Fibroblast of lung (primary cell): ENCODE measurements around the gene NUP58. TPM values are rescaled to one million over a fixed set of nuclear protein-coding genes. Genes with fewer than 3 reads are reported as not detected.

Experiments
- DNase-seq, 2 donors: peaks; one replicate each; pipeline versions ENCODE4 v3.0.0 to v3.0.0-alpha.2; 2010; ENCODE audit warnings: low read depth in 2 of 2
- H2AFZ ChIP-seq: 2 replicates; pipeline ENCODE4 v1.5.1; 2012; ENCODE audit warnings: low read length, control low read depth, inconsistent platforms
- H3K27ac ChIP-seq: 2 replicates; pipeline ENCODE4 v1.5.1; 2011; ENCODE audit warnings: low read length, control low read depth; ENCODE audit not compliant: insufficient read depth
- H3K27me3 ChIP-seq: 2 replicates; pipeline ENCODE4 v1.5.1; 2011; ENCODE audit warnings: mild to moderate bottlenecking, low read length; ENCODE audit not compliant: control insufficient read depth, insufficient read depth
- H3K36me3 ChIP-seq: 2 replicates; pipeline ENCODE4 v1.5.1; 2011; ENCODE audit warnings: low read length; ENCODE audit not compliant: control insufficient read depth, insufficient read depth
- H3K4me1 ChIP-seq: 2 replicates; pipeline ENCODE4 v1.5.1; 2011; ENCODE audit warnings: low read length; ENCODE audit not compliant: control insufficient read depth, insufficient read depth; ENCODE audit errors: extremely low read depth
- H3K4me2 ChIP-seq: 2 replicates; pipeline ENCODE4 v1.5.1; 2011; ENCODE audit warnings: low read length, control low read depth; ENCODE audit not compliant: insufficient read depth; ENCODE audit errors: extremely low read depth
- H3K4me3 ChIP-seq, 4 experiments: fragments of 200-600 bp in 1 of 4; sonication (generic) in 1 of 4; replicated peaks in 1 of 4; 2 replicates each; pipeline ENCODE4 v1.5.1; 2011 to 2016; ENCODE audit warnings: low read length in 4 of 4, low read depth in 3 of 4, mild to moderate bottlenecking in 3 of 4, control low read depth in 2 of 4, inconsistent platforms in 1 of 4, mixed read lengths in 1 of 4; ENCODE audit not compliant: insufficient read depth in 1 of 4; ENCODE audit errors: control extremely low read depth in 1 of 4
- H3K79me2 ChIP-seq: 2 replicates; pipeline ENCODE4 v1.5.1; 2012; ENCODE audit warnings: mild to moderate bottlenecking, low read length, inconsistent platforms; ENCODE audit not compliant: control insufficient read depth, insufficient read depth
- H3K9ac ChIP-seq: 2 replicates; pipeline ENCODE4 v1.5.1; 2011; ENCODE audit warnings: mild to moderate bottlenecking, low read length, control low read depth; ENCODE audit not compliant: insufficient read depth
- H3K9me3 ChIP-seq: 2 replicates; pipeline ENCODE4 v1.5.1; 2012; ENCODE audit warnings: low read depth, low read length; ENCODE audit not compliant: control insufficient read depth, insufficient read depth
- H4K20me1 ChIP-seq: 2 replicates; pipeline ENCODE4 v1.5.1; 2011; ENCODE audit warnings: low read length; ENCODE audit not compliant: control insufficient read depth, insufficient read depth; ENCODE audit errors: extremely low read depth
- EZH2 ChIP-seq: IDR thresholded peaks from 2 replicates; pipeline ENCODE4 v1.5.1; 2012; ENCODE audit warnings: low read length, control low read depth, mild to moderate bottlenecking; ENCODE audit errors: missing control alignments
- polyA plus RNA-seq, 2 donors: library from polyadenylated mRNA; depleted of rRNA in 1 of 2; stranded (reverse) in 1 of 2; unstranded in 1 of 2; fragments of >200 nt; gene quantifications; 2 replicates each; pipeline ENCODE4 v1.2.1, GENCODE V29; 2011 to 2012; ENCODE audit warnings: missing spikeins in 1 of 2
- total RNA-seq: library from RNA; depleted of rRNA; stranded (reverse); fragments of >200 nt; gene quantifications from 2 replicates; pipeline ENCODE4 v1.2.1, GENCODE V29; 2014
- TF ChIP-seq, protein P1 (sequence below), 2 donors: IDR thresholded peaks in 1 of 2; conservative IDR thresholded peaks in 1 of 2; 1 replicate in 1 of 2; 2 replicates in 1 of 2; pipeline ENCODE4 v1.5.1; 2011 to 2012; ENCODE audit warnings: low read length in 2 of 2, control low read depth in 1 of 2, inconsistent platforms in 1 of 2, low read depth in 1 of 2, mild to moderate bottlenecking in 1 of 2

The NUP58 gene
- total and polyA plus RNA-seq, 2 donors (not counting 1 experiment from before 2014, with no cell fraction given) = 39.3 to 57.6 TPM

DNA sequence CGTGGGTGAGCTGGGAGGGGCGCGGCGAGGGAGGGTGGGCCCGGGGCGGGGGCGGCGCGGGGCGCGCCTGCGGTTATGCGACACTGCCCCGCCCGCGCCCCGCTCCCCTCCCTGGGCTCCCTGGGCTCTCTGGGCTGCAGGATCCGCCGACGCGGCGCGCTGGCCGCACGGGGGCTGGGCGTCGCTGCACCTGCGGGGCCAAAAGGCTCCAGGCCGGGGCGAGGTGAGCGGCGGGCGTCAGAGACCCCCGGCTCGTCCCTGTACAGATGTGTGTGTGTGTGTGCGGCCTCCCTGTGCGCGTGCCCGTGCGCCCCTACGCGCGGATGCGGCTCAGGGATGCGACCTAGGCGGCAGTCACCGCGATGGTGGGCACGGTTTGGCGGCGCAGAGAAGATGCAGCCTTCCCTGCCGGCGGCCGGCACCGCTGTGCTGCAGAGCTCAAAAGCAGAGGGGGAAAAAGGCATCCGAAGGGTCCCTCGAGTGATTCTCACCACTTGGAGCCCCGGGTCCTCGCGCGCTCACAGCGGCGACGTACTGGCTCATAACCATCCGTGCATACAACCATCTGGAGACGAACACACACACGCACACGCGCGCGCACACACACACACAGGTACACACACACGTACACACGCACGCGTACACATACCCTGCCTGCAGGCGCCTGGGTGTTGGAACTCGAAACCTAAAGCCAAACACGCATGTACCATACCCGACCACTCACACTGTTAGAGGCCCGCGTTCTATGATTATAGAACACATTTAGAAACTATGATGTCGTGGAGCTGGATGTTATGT is 71.1 kb downstream of the NUP58 start:
- Histone ChIP-seq H3K27me3 (peaks cover 30% of the 10 kb centered on the region), H3K9ac (no peak overlapping the region), H3K9me3 (no peaks in the 10 kb centered on the region), H3K4me3 (peak overlapping the region in 1 of 4 experiments; percentile 34), H2AFZ (no peak overlapping the region), H3K4me1 (no peaks in the 10 kb centered on the region), H3K27ac (no peak overlapping the region), H3K79me2 (no peaks in the 10 kb centered on the region), H3K36me3 (no peaks in the 10 kb centered on the region), H3K4me2 (peak overlapping the region; percentile 51), H4K20me1 (no peaks in the 10 kb centered on the region)
- DNase-seq = no peak
- peak; percentile 66 for TF ChIP-seq EZH2
- TF ChIP-seq, protein P1, sequence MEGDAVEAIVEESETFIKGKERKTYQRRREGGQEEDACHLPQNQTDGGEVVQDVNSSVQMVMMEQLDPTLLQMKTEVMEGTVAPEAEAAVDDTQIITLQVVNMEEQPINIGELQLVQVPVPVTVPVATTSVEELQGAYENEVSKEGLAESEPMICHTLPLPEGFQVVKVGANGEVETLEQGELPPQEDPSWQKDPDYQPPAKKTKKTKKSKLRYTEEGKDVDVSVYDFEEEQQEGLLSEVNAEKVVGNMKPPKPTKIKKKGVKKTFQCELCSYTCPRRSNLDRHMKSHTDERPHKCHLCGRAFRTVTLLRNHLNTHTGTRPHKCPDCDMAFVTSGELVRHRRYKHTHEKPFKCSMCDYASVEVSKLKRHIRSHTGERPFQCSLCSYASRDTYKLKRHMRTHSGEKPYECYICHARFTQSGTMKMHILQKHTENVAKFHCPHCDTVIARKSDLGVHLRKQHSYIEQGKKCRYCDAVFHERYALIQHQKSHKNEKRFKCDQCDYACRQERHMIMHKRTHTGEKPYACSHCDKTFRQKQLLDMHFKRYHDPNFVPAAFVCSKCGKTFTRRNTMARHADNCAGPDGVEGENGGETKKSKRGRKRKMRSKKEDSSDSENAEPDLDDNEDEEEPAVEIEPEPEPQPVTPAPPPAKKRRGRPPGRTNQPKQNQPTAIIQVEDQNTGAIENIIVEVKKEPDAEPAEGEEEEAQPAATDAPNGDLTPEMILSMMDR (conservative IDR thresholded peaks at IDR 0.05 in 1 of 2, IDR thresholded peaks at IDR 0.05 in 1 of 2; ENCODE audit: low read depth in 1 of 2, low read length in 2 of 2) = no peak

DNA sequence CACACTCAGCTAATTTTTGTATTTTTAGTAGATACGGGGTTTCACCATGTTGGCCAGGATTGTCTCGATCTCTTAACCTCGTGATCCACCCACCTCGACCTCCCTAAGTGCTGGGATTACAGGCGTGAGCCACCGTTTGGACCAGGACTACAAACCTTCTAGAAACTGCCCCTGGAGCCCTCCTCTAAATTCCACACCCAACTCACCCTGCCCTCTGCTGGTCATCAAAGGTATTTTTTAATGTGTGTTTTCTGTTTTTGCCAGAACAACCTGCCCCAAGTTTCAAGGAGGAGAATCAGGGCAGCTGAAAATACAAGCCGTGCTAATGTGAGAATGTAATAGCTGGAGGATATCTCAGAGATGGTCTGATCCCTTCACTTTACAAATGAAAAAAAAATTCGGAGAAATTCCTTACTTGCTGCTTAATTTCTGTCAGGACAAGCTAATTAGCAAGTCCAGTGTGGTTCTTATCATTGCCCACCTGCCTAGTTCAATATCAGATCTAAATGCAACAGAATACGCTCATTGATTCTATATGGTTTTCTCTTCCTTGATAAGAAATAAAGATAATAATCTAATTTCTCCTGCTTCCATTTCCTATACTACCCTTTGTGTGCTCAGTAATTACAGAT is 74.4 kb downstream of the NUP58 start:
- Histone ChIP-seq H3K9ac (no peak overlapping the region), H3K4me1 (no peaks in the 10 kb centered on the region), H3K4me2 (no peak overlapping the region), H3K9me3 (no peaks in the 10 kb centered on the region), H3K27ac (no peak overlapping the region), H3K36me3 (no peaks in the 10 kb centered on the region), H3K79me2 (no peaks in the 10 kb centered on the region), H3K4me3 (no peak overlapping the region), H3K27me3 (peaks cover 30% of the 10 kb centered on the region), H2AFZ (no peak overlapping the region), H4K20me1 (no peaks in the 10 kb centered on the region)
- TF ChIP-seq EZH2 = no peak
- TF ChIP-seq, protein P1 (conservative IDR thresholded peaks at IDR 0.05 in 1 of 2, IDR thresholded peaks at IDR 0.05 in 1 of 2; ENCODE audit: low read depth in 1 of 2, low read length in 2 of 2) = peak; percentile 66 to 70
- DNase-seq = peak; percentile 19 to 49

DNA sequence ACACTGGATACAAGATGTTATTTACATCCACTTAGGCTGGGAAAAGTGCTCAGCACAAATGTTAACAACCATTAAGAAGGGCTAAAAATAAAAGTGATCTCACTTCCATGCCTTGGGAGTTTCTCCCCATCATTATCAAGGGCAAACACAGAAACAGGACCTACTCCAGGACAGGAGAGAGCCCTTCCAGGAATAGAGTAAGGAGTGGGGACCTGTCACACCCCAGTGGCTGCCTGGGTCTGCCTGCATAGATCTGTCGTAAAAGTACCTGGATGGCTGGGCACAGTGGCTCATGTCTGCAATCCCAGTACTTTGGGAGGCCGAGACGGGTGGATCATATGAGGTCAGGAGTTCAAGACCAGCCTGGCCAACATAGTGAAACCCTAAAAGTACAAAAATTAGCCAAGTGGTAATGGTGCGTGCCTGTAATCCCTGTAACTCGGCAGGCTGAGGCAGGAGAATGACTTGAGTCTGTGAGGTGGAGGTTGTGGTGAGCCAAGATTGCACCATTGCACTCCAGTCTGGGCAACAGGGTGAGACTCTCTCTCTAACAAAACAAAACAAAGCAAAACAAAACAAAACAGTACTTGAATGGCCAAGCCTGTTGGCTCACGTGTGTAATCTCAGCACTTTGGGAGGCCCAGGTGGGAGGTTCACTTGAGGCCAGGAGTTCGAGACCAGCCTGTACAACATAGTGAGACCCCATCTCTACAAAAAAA is 76.0 kb downstream of the NUP58 start:
- Histone ChIP-seq H3K4me2 (no peak overlapping the region), H3K4me3 (no peak overlapping the region), H3K9ac (no peak overlapping the region), H3K36me3 (no peaks in the 10 kb centered on the region), H2AFZ (no peak overlapping the region), H3K79me2 (no peaks in the 10 kb centered on the region), H3K27ac (no peak overlapping the region), H3K27me3 (peaks cover 20% of the 10 kb centered on the region), H3K4me1 (no peaks in the 10 kb centered on the region), H3K9me3 (no peaks in the 10 kb centered on the region), H4K20me1 (no peaks in the 10 kb centered on the region)
- DNase-seq = no peak
- TF ChIP-seq, protein P1 (conservative IDR thresholded peaks at IDR 0.05 in 1 of 2, IDR thresholded peaks at IDR 0.05 in 1 of 2; ENCODE audit: low read depth in 1 of 2, low read length in 2 of 2) = no peak
- TF ChIP-seq EZH2 = no peak
